Measurements from ENCODE around the gene RETREG1. TPM values are rescaled to one million over a fixed set of nuclear protein-coding genes. Genes with fewer than 3 reads are reported as not detected.
A peak's percentile ranks its signal among the peaks of the same experiment; 100 is the strongest.

Gene RETREG1
- total and polyA plus RNA-seq, 11 donors: 24.5 to 219 (median 169) TPM

GRCh38 chr5:16563686-16564085, 53.1 kb downstream of the RETREG1 start:
- TF ChIP-seq CTCF (IDR thresholded peaks at IDR 0.05) (no peak), POLR2A (IDR thresholded peaks at IDR 0.05) (no peak)
- ATAC-seq (no peak), DNase-seq (no peak)
- no peaks in the 10 kb centered on the region for H3K36me3 ChIP-seq
- H3K4me3 ChIP-seq: no peak overlapping the region
- peak overlapping the region in 2 of 12 donors; percentile 47 to 55 for H3K27ac ChIP-seq
- intact Hi-C loops (cut with DNase I): loop anchor here in 1 of 10 donors (10.0 kb wide), 1 partner anchor 101 kb away; no protein-coding TSS in a partner anchor
- no peaks in the 10 kb centered on the region for H3K27me3 ChIP-seq
- peaks cover 0 to 26% (median 8%) of the 10 kb centered on the region in 12 donors for H3K4me1 ChIP-seq
- no peaks in the 10 kb centered on the region for H3K9me3 ChIP-seq

GRCh38 chr5:16561660-16562059, 55.1 kb downstream of the RETREG1 start:
- WGBS, 4 donors: 59 to 82% (median 81%) methylated on average over 3 of the region's 3 CpGs
- H3K27ac ChIP-seq: no peak overlapping the region
- no peaks in the 10 kb centered on the region for H3K9me3 ChIP-seq
- no peaks in the 10 kb centered on the region for H3K27me3 ChIP-seq
- ATAC-seq: no peak
- no peak overlapping the region for H3K4me3 ChIP-seq
- intact Hi-C loops (cut with DNase I): loop anchor here in 1 of 10 donors (10.0 kb wide), 1 partner anchor 103 kb away; no protein-coding TSS in a partner anchor
- H3K4me1 ChIP-seq: peaks cover 0 to 23% (median 6%) of the 10 kb centered on the region in 12 donors
- H3K36me3 ChIP-seq: no peaks in the 10 kb centered on the region
- TF ChIP-seq POLR2A (IDR thresholded peaks at IDR 0.05) (no peak), CTCF (IDR thresholded peaks at IDR 0.05) (no peak)
- no peak for DNase-seq

DNA sequence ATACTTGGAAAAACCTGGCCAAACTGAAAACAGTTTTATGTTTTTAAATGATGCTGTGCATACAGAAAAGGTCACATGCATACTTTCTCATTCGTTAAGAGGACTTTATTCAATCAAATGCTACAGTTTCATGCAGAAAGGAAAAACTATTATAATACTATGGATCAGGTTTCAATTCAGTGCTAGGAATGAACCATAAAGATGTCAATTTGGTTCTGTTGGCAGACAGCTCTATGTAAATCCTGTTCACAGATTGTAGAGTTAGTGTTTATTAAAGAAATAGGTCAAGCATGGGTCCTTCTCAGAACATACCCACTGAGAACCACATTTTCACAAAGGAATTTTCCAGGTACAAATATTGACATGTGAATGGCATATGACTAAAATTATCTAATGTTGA, 57.1 kb downstream of the RETREG1 start:
- Histone ChIP-seq H3K27ac (no peak overlapping the region), H3K4me3 (no peak overlapping the region), H3K36me3 (no peaks in the 10 kb centered on the region), H3K9me3 (no peaks in the 10 kb centered on the region), H3K4me1 (peaks cover 0 to 11% (median 3%) of the 10 kb centered on the region in 12 donors), H3K27me3 (no peaks in the 10 kb centered on the region)
- TF ChIP-seq POLR2A (IDR thresholded peaks at IDR 0.05) (no peak), CTCF (IDR thresholded peaks at IDR 0.05) (no peak)
- ATAC-seq (no peak), DNase-seq (no peak)
- intact Hi-C loops (cut with DNase I): loop anchor here in 4 of 10 donors (10.0 kb wide), 2 partner anchors 55 to 105 kb away; partner anchors contain the start of gene RETREG1 (in 1 of the 4)
- WGBS, 4 donors: 80 to 91% (median 86%) methylated on average over 1 of the region's 1 CpG

GRCh38 chr5:16558984-16559629, 57.7 kb downstream of the RETREG1 start:
- Histone ChIP-seq H3K9me3 (no peaks in the 10 kb centered on the region), H3K27me3 (no peaks in the 10 kb centered on the region), H3K27ac (no peak overlapping the region), H3K4me1 (peaks cover 0 to 5% (median under 1%) of the 10 kb centered on the region in 12 donors), H3K36me3 (no peaks in the 10 kb centered on the region), H3K4me3 (no peak overlapping the region)
- intact Hi-C loops (cut with DNase I): loop anchor here in 3 of 10 donors (10.0 kb wide), 2 partner anchors 56 to 106 kb away; partner anchors contain the start of gene RETREG1 (in 1 of the 3)
- ATAC-seq (no peak), DNase-seq (no peak)
- TF ChIP-seq CTCF (IDR thresholded peaks at IDR 0.05): no peak
- TF ChIP-seq POLR2A (IDR thresholded peaks at IDR 0.05): no peak
- WGBS, 4 donors: 74 to 83% (median 79%) methylated on average over 5 of the region's 5 CpGs

Data from heart left ventricle (tissue), 16 donors.